Spleen (tissue), 7 donors: ENCODE measurements around the gene MAP4K3.

Experiments used
- CTCF ChIP-seq, 11 experiments: fragments of 200-600 bp in 7 of 11; fragments of 450-650 bp in 4 of 11; sonication (generic) in 4 of 11; IDR thresholded peaks in 8 of 11; conservative IDR thresholded peaks in 3 of 11; 1 replicate in 7 of 11; 2 replicates in 4 of 11; pipeline versions ENCODE4 v1.4.0 to v1.8.0; 2016 to 2021; ENCODE audit warnings: antibody characterized with exemption in 11 of 11, inconsistent platforms in 4 of 11, mild to moderate bottlenecking in 1 of 11
- POLR2A ChIP-seq, 3 donors: fragments of 450-650 bp; IDR thresholded peaks; one replicate each; pipeline ENCODE4 v1.5.1; 2017; ENCODE audit warnings: antibody characterized with exemption in 3 of 3, mild to moderate bottlenecking in 1 of 3
- POLR2AphosphoS5 ChIP-seq, 3 donors: sonication (generic); formaldehyde crosslinking; IDR thresholded peaks; one replicate each; pipeline ENCODE4 v1.5.1; 2017; ENCODE audit warnings: antibody characterized with exemption in 3 of 3
- donor health status: DM: no; HTN: no; CAD: no; lungs with moderate emphysema.
- donor health status: DM: no; HTN: no; CAD: no.
- donor health status: DM: no; HTN: no; CAD: no.

GRCh38 chr2:39246382-39246980 is 190.6 kb downstream of the MAP4K3 start:
- TF ChIP-seq POLR2A (IDR thresholded peaks at IDR 0.05), result no peak
- no peak for TF ChIP-seq CTCF (IDR thresholded peaks at IDR 0.05 in 8 of 11, conservative IDR thresholded peaks at IDR 0.05 in 3 of 11)
- TF ChIP-seq POLR2AphosphoS5 (IDR thresholded peaks at IDR 0.05), result no peak
